Mucosa of descending colon (tissue), 3 donors: Measurements from ENCODE around the gene SRSF7. TPM values are rescaled to one million over a fixed set of nuclear protein-coding genes. Genes with fewer than 3 reads are reported as not detected.
"Not testable (repeated sequence)": the region's sequence is repeated elsewhere in the genome, so short reads cannot be mapped to it uniquely, and the experiment has no call there.

ENCODE experiments used
- ATAC-seq: fragments of 200-7000 bp; cut with Tn5 transposase; one replicate; pipeline ENCODE4 v1.9.1; 2020; ENCODE audit warnings: mild to moderate bottlenecking, moderate library complexity
- DNase-seq, 3 donors: peaks; one replicate each; pipeline ENCODE4 v3.0.0-alpha.2; 2020
- H3K36me3 ChIP-seq: fragments of 200-600 bp; one replicate; pipeline ENCODE4 v1.8.0; 2021; ENCODE audit warnings: low read depth, mild to moderate bottlenecking
- H3K4me1 ChIP-seq: fragments of 200-600 bp; one replicate; pipeline ENCODE4 v1.8.0; 2021; ENCODE audit warnings: low read depth, mild to moderate bottlenecking
- H3K4me3 ChIP-seq: fragments of 200-600 bp; one replicate; pipeline ENCODE4 v1.8.0; 2021; ENCODE audit warnings: mild to moderate bottlenecking
- H3K9me3 ChIP-seq: fragments of 200-600 bp; one replicate; pipeline ENCODE4 v1.8.0; 2021; ENCODE audit warnings: mild to moderate bottlenecking
- CTCF ChIP-seq: fragments of 200-600 bp; IDR thresholded peaks from one replicate; pipeline ENCODE4 v1.8.0; 2022; ENCODE audit warnings: antibody characterized with exemption, mild to moderate bottlenecking
- intact Hi-C, 2 donors: fragments of 100-400 bp; cut with DNase I in 1 of 2; cut with micrococcal nuclease in 1 of 2; formaldehyde crosslinking; loops; one replicate each; pipeline versions ENCODE4 v1.11.0 to v1.11.1; 2022; cut with DNase I, micrococcal nuclease
- total RNA-seq, 3 donors: library from RNA; stranded (reverse); fragmentation: NEBNext Ultra II Directional in 2 of 3; extraction: Animal tissue kit (Norgen Biotek cat#: 25700) in 2 of 3; gene quantifications; one replicate each; pipeline versions ENCODE4 v1.2.1 to v1.2.4, GENCODE V29; 2021 to 2023
- donor health status: DM: no; HTN: no; CAD: no; lungs with moderate emphysema.
- donor health status: DM: no; HTN: no; CAD: no.
- donor health status: DM: no; HTN: yes; CAD: no.

The SRSF7 gene
- total RNA-seq, 3 donors from 2014 or later, result 91.3 to 130 (median 113) TPM

GRCh38 chr2:38719706-38720105, 31.5 kb downstream of the SRSF7 start:
- Histone ChIP-seq H3K36me3 (no peaks in the 10 kb centered on the region), H3K4me3 (no peak overlapping the region), H3K9me3 (no peaks in the 10 kb centered on the region), H3K4me1 (no peaks in the 10 kb centered on the region)
- intact Hi-C loops, result loop anchor here in 1 of 2 donors (10.0 kb wide), 1 partner anchor 135 kb away; no protein-coding TSS in a partner anchor
- TF ChIP-seq CTCF, result no peak
- DNase-seq, result no peak
- no peak for ATAC-seq

GRCh38 chr2:38718601-38719000, 32.6 kb downstream of the SRSF7 start:
- DNase-seq (no peak), ATAC-seq (no peak)
- Histone ChIP-seq H3K4me1 (peaks cover 7% of the 10 kb centered on the region), H3K9me3 (no peaks in the 10 kb centered on the region), H3K36me3 (no peaks in the 10 kb centered on the region), H3K4me3 (no peak overlapping the region)
- intact Hi-C loops, result no loop called here
- no peak for TF ChIP-seq CTCF

- no peaks in the 10 kb centered on the region for H3K36me3 ChIP-seq
- DNase-seq (no peak), ATAC-seq (no peak)
- no peaks in the 10 kb centered on the region for H3K9me3 ChIP-seq
- H3K4me3 ChIP-seq, result no peak overlapping the region
- peaks cover 7% of the 10 kb centered on the region for H3K4me1 ChIP-seq
- intact Hi-C loops, result no loop called here
- TF ChIP-seq CTCF, result no peak
These were observed 35.0 kb downstream of the SRSF7 start for GRCh38 chr2:38716185-38716584.

GRCh38 chr2:38714941-38715340, 36.2 kb downstream of the SRSF7 start:
- intact Hi-C loops, H3K9me3 ChIP-seq, DNase-seq, H3K4me1 ChIP-seq, H3K4me3 ChIP-seq, H3K36me3 ChIP-seq, ATAC-seq: not testable (repeated sequence)

- ATAC-seq (no peak), DNase-seq (no peak)
- Histone ChIP-seq H3K4me3 (no peak overlapping the region), H3K9me3 (no peaks in the 10 kb centered on the region), H3K36me3 (no peaks in the 10 kb centered on the region), H3K4me1 (peaks cover 7% of the 10 kb centered on the region)
- intact Hi-C loops, result no loop called here
- TF ChIP-seq CTCF, result no peak
These were observed 37.8 kb downstream of the SRSF7 start for GRCh38 chr2:38713338-38713737.

GRCh38 chr2:38712871-38713270, 38.3 kb downstream of the SRSF7 start:
- Histone ChIP-seq H3K9me3 (no peaks in the 10 kb centered on the region), H3K36me3 (no peaks in the 10 kb centered on the region), H3K4me1 (peaks cover 7% of the 10 kb centered on the region), H3K4me3 (no peak overlapping the region)
- TF ChIP-seq CTCF, result no peak
- intact Hi-C loops, result no loop called here
- no peak for ATAC-seq
- DNase-seq, result no peak
